Measurements from ENCODE around the gene GNAS.
A peak's percentile ranks its signal among the peaks of the same experiment; 100 is the strongest.

Gene GNAS

DNA sequence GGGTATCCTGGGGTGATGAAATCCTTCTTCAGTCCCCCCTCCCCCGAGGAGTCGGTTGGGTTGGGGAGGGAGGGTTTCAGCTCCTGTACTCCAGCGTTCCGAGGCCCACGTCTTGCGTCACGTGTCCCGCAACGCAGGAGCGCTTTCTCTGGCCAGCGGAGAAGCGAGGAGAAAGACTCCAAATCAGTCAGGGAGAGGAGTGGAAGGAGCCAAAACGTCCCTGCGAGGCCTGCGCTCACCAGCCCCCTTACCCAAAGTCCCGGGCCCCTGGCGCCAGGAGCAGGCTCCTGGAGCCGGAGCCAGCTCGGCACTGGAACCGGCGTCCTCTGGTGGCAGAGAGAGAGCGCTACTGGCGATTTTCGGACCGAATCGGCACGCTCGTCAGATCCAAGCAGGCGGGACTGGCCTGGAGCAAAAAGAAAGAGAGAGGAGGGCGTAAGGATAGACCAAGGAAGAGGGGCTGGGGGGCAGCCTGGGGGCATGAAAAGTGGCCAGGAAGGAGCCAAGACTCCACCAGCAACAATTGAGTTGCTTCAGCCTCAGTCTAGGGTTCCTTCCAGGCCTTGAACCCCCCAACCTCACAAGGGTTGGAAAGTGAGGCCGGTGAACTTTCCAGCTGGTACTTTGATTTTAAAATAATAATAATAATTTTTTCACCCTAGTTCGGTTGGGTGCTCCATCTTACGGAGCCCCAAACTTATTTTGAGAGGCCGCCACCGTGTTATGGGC lies at the start of gene GNAS:
Gene GNAS (plus strand): TSS at position 174 of the 729 bp plus-strand sequence.
- TF ChIP-seq, protein P1, sequence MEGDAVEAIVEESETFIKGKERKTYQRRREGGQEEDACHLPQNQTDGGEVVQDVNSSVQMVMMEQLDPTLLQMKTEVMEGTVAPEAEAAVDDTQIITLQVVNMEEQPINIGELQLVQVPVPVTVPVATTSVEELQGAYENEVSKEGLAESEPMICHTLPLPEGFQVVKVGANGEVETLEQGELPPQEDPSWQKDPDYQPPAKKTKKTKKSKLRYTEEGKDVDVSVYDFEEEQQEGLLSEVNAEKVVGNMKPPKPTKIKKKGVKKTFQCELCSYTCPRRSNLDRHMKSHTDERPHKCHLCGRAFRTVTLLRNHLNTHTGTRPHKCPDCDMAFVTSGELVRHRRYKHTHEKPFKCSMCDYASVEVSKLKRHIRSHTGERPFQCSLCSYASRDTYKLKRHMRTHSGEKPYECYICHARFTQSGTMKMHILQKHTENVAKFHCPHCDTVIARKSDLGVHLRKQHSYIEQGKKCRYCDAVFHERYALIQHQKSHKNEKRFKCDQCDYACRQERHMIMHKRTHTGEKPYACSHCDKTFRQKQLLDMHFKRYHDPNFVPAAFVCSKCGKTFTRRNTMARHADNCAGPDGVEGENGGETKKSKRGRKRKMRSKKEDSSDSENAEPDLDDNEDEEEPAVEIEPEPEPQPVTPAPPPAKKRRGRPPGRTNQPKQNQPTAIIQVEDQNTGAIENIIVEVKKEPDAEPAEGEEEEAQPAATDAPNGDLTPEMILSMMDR (IDR thresholded peaks at IDR 0.05; ENCODE audit: low read length, missing control alignments) = peak; percentile 74
- H3K4me3 ChIP-seq (replicated peaks; ENCODE audit: low read depth, low read length) = peak within 1 kb of the TSS; percentile 71
- peak; percentile 71 for DNase-seq (ENCODE audit: low read depth)

DNA sequence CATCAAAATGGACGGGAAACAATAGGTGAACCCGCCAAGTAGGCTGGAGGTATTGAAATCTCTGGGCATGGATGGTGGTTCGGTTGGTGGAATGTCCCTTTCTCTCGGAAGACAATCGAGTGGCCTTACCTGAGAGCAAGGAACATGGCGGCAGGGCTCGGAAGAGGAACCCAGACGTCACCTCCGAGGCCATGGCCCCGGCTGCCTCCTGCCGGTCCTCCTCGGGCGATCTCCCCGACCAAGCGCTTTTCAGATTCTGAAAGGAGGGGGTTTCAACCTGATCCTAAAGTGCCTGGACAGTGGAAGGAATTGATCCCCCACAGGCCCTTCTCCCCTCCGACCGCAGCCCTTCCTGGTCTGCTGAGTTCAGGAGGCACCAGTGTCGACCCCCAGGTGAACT lies 49.0 kb upstream of the GNAS start:
- no peak overlapping the region for H3K4me3 ChIP-seq (replicated peaks; ENCODE audit: low read depth, low read length)
- TF ChIP-seq, protein P1 (IDR thresholded peaks at IDR 0.05; ENCODE audit: low read length, missing control alignments) = no peak
- DNase-seq (ENCODE audit: low read depth) = no peak

DNA sequence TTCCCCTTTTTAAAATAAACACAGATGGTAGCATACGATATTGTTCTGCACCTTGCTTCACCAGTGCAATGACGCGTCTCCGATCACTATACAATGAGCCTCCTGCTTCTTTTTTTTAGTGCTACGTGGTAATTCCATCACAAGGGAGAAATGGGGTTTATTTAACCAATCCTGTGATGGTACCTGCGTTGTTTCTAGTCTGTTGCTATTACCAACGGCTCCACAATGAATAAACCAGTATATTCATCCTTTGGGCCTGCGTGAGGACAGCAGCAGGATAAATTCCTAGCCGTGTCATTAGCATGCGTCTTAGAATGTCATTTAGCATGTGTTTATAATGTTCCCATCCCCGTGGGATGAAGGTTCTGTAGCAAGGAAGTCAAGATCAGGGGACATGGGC lies 44.7 kb upstream of the GNAS start:
- no peak for DNase-seq (ENCODE audit: low read depth)
- TF ChIP-seq, protein P1 (IDR thresholded peaks at IDR 0.05; ENCODE audit: low read length, missing control alignments) = no peak
- H3K4me3 ChIP-seq (replicated peaks; ENCODE audit: low read depth, low read length) = no peak overlapping the region

DNA sequence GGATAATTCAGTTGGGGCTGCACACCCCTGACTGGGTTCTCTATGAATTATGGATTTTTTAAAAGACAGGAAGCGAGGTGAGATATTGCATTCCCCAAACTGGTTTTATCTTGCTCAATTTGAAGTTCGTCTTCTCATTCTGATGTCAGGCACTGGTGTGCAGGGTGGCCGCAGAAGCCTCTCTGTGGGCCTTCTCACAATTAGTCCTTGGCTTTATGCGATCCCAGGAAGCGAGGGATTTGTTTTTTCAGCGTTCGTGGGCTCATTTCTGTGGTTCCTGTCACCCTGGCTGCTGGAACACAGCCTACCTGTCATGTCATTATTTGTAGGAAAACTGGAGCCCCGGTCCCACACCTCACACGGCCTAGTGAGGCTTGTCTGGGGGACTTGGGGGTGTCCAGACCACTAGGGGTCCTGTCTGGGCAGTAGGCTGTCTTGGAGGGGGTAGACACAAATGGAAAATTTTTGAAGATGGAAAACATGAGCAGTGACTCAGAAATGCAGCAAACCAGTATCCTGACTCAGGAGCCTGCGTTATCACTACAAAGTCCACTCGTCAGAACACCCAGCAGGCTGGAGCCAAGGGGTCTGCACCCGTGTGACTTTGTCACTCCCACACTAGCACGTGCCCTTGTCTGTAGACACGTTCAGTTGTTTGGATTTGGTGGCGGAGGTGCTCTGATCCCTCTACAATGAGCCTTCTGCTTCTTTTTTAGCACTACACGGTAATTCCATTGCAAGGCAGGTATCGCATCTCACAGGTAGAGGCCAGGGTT lies 44.1 kb upstream of the GNAS start:
- TF ChIP-seq, protein P1 (IDR thresholded peaks at IDR 0.05; ENCODE audit: low read length, missing control alignments) = no peak
- no peak for DNase-seq (ENCODE audit: low read depth)
- H3K4me3 ChIP-seq (replicated peaks; ENCODE audit: low read depth, low read length) = no peak overlapping the region

DNA sequence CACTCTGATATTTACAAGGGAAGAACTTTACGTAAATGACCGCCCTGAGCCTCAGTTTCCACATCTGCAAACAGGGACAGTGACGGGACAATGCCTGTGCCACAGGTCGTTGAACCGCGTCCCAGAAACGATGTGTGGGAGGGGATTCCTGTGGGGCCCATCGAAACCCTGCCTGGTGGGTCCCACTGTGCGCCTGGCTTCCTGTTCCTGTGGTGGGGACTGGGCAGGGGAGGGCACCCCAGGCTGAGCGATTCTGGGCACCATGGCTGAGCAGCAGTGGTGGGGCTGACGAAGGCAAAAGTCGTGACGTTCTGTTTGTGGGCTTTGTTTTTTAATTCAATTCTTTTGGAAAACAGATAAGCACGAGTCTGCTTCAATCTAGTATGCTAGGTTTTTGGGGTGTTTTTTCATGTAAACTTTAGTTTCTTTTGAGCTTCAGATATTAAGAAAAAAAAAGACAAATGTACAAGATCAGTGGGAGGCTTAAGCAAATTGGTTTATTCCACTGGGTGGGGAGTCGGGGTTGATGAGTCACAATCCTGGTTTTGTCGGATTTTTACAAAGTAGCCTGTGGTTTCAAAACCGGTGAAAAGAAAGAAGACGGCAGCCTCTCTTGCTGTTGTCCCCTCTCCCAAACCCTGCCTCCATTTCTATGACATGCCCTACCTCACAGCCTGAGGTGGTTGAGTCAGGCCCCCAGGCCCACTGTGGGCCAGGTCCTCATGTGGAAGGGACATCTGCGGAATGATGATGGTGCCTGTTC lies 42.2 kb upstream of the GNAS start:
- DNase-seq (ENCODE audit: low read depth) = no peak
- TF ChIP-seq, protein P1 (IDR thresholded peaks at IDR 0.05; ENCODE audit: low read length, missing control alignments) = no peak
- H3K4me3 ChIP-seq (replicated peaks; ENCODE audit: low read depth, low read length) = no peak overlapping the region

DNA sequence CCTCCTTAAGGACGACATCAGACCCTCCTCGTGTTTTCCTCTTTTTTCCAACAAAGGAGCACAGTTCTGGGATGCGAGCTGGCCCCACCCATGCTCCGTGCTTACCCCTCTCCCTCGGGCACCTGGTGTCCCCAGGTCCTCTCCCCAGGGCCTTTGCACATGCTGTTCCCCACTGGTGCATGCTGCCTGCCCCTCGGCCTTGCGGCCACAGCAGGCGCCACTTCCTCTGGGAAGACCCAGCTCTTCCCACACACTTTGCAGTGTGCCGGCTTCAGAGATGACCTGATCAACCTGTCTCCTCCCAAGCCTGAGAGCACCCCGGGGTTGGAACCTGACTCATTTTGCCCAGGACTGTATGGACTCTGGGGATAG lies 41.7 kb upstream of the GNAS start:
- TF ChIP-seq, protein P1 (IDR thresholded peaks at IDR 0.05; ENCODE audit: low read length, missing control alignments) = no peak
- no peak for DNase-seq (ENCODE audit: low read depth)
- no peak overlapping the region for H3K4me3 ChIP-seq (replicated peaks; ENCODE audit: low read depth, low read length)

All from fibroblast of pulmonary artery (primary cell).